T-helper 17 cell (primary cell): ENCODE measurements around the gene TBX2. TPM values are rescaled to one million over a fixed set of nuclear protein-coding genes. Genes with fewer than 3 reads are reported as not detected.

Experiments
- ATAC-seq: fragments of 150-1000 bp; cut with Tn5 transposase; 2 replicates; pipeline ENCODE4 v1.10.0; 2021; ENCODE audit warnings: mild to moderate bottlenecking, moderate library complexity
- DNase-seq, 3 donors: peaks; one replicate each; pipeline versions ENCODE4 v3.0.0 to v3.0.0-alpha.2; 2020 to 2021
- H3K9me3 ChIP-seq: one replicate; pipeline ENCODE4 v1.7.0; 2013; ENCODE audit warnings: low read length, mild to moderate bottlenecking; ENCODE audit not compliant: control insufficient read depth, poor library complexity, severe bottlenecking
- H3K27ac Mint-ChIP-seq: one replicate; pipeline ENCODE4 v1.8.0; 2022; ENCODE audit warnings: mild to moderate bottlenecking, moderate library complexity, mixed read lengths
- H3K27me3 Mint-ChIP-seq: one replicate; pipeline ENCODE4 v1.8.0; 2022; ENCODE audit warnings: mixed read lengths
- H3K36me3 Mint-ChIP-seq: one replicate; pipeline ENCODE4 v1.8.0; 2022; ENCODE audit warnings: low read depth, mixed read lengths
- H3K4me1 Mint-ChIP-seq: one replicate; pipeline ENCODE4 v1.8.0; 2022; ENCODE audit warnings: mild to moderate bottlenecking, mixed read lengths
- H3K4me3 Mint-ChIP-seq: one replicate; pipeline ENCODE4 v1.8.0; 2022; ENCODE audit warnings: mild to moderate bottlenecking, moderate library complexity, mixed read lengths
- total RNA-seq, 4 donors: library from RNA in 2 of 4; stranded (reverse) in 2 of 4; gene quantifications; one replicate each; pipeline ENCODE4 v1.2.3 and lab custom pipeline; 2022 to 2026

TBX2 gene
- total RNA-seq, 2 donors from 2014 or later = 0.50 TPM; not detected in 1

DNA sequence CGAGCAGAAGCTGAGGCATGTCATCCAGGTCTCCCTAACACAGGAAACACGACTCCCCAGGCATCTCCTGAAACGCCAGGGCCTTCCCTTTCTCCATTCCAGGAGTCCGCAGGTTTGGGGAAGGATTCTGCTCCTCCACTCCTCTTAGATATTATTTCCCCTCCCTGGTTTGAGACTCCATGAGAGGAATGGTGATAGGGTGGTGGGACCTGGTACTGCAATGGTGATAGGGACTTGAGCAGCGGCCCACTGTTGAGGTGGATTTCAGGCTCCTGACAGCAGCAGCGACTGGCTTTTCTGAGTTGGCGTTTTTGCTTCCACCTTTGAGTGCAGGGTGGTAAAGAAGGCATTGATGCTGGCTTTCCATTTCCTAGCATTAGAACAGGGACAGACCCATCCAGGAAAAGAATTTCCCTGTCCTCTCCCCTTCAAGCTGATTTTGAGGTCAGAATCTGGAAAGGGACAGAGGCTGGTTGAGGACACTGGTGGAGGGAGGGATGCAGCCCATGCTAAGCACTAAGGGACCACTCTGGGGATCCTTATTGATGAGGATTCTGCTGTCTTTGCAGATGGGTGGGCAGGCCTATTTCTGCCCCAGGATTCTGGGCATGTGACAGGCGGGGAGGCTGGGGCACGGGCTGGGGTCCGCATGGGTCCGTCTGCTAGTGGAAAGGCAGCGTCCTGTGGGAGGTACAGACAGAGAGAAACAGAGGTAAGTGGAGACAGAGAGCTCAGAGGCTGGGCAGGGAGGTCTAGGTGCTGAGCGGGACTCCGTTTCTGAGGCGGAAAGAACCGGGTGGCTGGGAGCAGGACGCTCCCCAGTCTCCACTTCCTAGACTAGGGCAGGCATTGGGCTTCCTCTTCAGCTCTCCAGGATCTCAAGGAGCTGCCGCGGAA is 51.2 kb downstream of the TBX2 start:
- Mint-ChIP-seq H3K27me3 (peaks cover 78% of the 10 kb centered on the region), H3K4me3 (peak overlapping the region; percentile 69), H3K36me3 (peaks cover 8% of the 10 kb centered on the region), H3K27ac (no peak overlapping the region), H3K4me1 (peaks cover 23% of the 10 kb centered on the region)
- H3K9me3 ChIP-seq = no peaks in the 10 kb centered on the region
- no peak for DNase-seq
- no peak for ATAC-seq

DNA sequence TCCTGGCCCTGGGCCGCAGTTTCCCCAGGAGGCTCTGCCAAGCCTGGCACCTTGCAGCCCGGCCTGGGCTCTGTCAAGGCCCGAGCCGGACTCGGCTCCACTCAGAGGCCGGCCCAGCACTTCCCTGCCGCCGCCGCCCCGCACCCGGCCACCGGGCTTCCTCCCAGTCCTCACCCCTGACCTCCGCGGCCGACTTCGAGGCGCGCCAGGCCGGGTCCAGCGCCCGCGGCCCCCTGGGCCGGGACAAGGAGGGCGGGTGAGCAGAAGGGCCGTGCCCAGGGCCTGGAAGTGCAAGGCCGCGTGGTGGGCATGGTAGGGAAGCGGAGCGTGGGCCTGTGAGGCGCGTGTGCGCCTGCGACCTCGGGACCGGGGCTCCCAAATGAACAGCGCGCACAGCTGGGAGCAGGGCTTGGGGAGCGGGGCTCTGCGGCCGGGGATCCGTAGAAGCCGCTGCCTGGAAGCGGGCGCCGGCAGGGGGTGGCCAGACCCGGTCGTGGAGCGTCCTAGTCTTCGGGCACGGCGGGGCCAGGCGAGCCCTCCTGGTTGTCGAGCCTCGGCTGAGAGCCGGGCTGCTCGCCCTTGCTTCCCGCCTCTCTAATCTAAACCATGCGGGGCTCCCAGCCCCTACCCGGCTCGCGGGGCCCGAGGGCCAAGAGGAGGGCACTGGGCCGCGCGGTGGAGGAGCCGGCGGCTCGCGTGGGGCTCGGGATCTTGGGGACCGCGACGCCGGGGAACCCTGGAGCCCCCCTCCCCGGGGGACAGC is 52.1 kb downstream of the TBX2 start:
- Mint-ChIP-seq H3K4me3 (peak overlapping the region; percentile 75), H3K4me1 (peaks cover 23% of the 10 kb centered on the region), H3K27me3 (peaks cover 77% of the 10 kb centered on the region), H3K36me3 (peaks cover 8% of the 10 kb centered on the region), H3K27ac (no peak overlapping the region)
- H3K9me3 ChIP-seq = no peaks in the 10 kb centered on the region
- no peak for DNase-seq
- ATAC-seq = peak; percentile 21

DNA sequence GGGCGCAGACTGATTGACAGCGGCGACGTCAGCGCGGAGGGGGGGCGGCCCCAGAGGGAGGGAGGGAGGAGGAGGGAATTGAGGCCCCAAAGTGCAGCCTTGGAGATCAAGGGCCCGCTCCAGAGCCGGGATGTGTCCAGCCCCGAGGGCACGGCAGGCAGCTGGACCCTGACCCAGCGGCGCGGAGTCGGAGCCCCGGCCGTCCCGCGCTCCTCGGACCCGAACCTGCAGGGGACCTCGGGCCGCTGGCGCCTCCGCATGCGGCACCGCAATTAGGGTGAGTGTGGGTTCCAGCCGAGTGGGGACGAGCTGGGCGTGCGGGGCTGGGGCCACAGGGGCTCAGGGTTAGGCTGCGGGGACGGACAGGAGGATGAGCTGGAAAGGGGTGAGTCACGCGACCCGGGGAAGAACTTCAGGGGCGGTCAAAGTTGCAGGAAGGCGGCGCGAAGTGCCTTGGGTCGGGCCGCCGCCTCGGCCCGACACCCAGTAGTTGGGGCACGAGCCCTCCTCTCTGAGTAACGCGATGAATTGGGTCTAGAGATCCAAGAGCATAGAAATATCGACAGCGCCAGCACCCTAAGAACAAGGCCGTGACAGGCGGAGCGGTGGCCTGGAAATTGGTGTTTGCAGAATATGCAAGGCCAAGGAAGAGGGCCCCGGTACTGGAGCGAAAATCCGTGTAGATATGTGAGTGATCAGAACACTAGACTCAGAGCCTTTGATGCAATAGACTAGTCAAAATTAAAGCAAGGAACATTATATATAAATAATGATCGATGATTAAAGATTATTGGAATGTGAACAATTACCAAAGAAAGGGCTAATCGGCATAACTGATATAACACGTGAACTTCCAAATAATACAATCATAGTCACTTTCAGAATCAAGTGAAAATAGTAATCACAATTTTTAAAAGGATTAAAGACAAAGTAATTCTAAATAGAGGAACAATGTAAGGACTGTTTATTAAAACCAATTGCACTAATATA is 53.0 kb downstream of the TBX2 start, which contains the start of gene TBX4:
Gene TBX4, plus strand, starts transcription at position 122 of the 990 bp plus-strand sequence. CDS start 4,069 bp downstream, outside the sequence.
- peaks cover 29% of the 10 kb centered on the region for H3K4me1 Mint-ChIP-seq

DNA sequence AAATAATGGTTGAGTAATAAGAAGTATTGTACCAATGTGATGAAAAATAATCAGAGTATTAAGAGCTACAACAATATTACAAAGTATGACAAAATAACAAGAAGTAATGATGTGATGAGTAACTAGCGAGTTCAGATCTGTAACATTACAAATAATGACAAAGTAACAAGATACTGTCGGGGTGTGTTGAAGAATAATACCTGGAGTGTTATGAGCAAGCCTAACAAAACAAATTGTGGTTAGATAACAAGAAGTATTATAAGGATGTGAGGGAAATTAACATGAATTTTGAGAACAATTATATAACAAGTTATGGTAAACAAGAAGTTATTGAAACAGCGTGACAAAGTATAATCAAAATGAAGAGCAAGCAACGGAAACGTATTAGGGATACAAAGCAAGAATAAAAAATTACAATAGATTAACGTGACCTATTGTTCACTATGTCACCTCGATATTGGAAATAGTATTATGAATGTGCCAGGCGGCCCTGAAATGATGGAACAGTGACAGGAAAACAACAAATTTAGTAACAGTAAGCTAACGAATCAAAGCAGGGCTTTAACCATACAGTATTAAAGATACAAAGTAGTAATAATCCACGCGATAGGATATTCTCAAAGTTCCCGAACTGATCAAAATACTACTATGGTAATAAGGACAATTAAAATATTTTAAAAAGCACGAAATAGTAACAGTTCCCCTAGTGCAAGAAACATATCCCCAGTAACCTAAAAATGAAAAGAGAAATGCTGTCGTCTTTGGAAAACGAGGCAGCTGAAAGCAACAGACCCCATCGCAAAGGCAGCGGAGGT is 54.1 kb downstream of the TBX2 start:
- Mint-ChIP-seq H3K36me3 (peaks cover 11% of the 10 kb centered on the region), H3K27me3 (peaks cover 81% of the 10 kb centered on the region), H3K4me3 (peak overlapping the region; percentile 7), H3K27ac (no peak overlapping the region), H3K4me1 (peaks cover 29% of the 10 kb centered on the region)
- H3K9me3 ChIP-seq = no peaks in the 10 kb centered on the region
- DNase-seq (no peak), ATAC-seq (no peak)

More for the DNA sequence above, 53.0 kb downstream of the TBX2 start, which contains the start of gene TBX4:
- H3K9me3 ChIP-seq = no peaks in the 10 kb centered on the region
- H3K36me3 Mint-ChIP-seq = peaks cover 8% of the 10 kb centered on the region
- no peak within 1 kb of the TSS for H3K27ac Mint-ChIP-seq
- peaks cover 77% of the 10 kb centered on the region for H3K27me3 Mint-ChIP-seq
- peak within 1 kb of the TSS; percentile 75 for H3K4me3 Mint-ChIP-seq
- no peak for ATAC-seq
- DNase-seq = no peak

DNA sequence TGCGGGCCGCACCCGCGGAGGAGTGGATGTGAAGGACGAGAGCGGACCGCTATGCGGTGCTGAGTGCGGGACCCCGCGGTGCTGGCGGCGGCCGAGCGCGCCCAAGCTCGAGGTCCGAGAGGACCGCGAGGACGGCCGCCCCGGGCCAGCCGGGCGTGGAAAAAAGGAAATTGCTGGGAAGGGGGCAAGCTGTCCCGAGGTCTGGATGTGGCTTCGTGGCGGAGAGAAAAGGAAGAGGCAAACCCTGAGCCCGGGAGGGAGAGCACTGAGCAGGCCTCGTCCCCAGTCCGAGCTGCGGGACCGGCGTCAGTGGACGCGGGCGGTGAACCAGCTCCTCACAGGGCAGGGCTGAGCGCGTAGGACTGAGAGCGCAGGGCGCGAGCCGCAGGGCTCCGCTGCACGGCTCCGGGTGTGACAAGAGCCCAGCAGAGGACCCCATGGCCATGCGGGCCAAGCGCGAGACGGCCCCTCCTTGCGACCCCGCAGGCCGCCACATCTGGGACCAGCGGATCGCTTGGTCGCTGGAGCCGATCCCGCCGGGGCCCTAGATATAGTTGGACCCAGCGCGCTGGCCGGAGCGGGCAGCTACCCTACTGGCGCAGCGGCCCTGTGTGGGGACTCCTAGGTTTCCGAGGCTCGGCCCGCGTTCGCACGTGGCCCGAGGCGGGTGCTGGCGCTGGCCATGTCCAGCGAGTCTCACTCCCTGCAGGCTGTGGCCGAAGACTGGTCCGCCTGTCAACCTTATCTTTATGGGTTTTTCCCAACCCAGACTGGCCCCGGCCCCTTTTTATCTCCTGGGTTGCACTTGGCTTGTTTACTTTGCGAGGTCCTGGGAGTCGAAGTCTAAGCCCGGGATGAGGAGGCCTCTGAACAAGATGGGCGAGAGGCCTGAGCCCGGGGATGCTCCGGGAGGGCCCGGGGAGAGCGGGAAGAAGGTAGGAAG is 55.0 kb downstream of the TBX2 start:
- Mint-ChIP-seq H3K4me1 (peaks cover 30% of the 10 kb centered on the region), H3K27me3 (peaks cover 84% of the 10 kb centered on the region), H3K27ac (no peak overlapping the region), H3K36me3 (peaks cover 16% of the 10 kb centered on the region), H3K4me3 (peak overlapping the region; percentile 7)
- ATAC-seq (no peak), DNase-seq (no peak)
- H3K9me3 ChIP-seq = no peaks in the 10 kb centered on the region

DNA sequence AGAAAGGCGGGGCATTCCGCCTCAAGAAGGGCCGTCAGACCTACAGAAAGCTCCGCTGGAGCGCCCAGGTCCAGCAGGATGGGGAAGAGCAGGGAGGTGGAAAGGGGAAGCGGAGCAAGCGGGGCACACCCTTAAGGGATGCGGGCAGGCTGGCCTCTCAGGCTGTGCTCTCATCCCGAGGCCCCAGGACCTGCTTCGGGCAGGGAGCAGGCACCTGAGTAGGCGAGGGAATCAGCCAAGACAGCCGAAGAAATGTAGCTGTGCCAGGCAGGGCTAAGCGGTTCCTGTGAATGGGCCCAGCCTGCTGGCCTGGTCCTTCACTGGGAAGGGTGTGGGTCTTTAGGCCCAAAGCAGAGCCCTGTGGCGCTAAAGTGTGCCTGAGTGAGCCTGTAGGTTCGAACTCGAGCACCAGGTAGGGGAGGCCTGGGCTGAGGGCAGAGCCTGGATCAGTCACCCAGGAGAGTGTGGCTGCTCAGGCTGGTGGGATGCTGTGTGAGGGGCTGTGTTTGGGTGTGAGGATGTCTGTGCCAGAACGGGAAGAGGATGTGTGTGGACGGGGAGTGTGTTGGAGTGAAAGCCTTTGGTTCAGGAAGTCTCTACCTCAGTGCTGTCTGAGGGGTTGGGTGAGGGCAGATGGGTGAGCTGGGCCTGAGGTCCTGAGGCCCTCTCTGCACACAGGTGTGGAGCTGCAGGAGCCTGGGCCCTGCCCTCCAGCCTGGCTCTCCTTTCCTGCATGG is 55.8 kb downstream of the TBX2 start:
- Mint-ChIP-seq H3K27me3 (peaks cover 84% of the 10 kb centered on the region), H3K4me1 (peaks cover 32% of the 10 kb centered on the region), H3K27ac (no peak overlapping the region), H3K36me3 (peaks cover 14% of the 10 kb centered on the region), H3K4me3 (no peak overlapping the region)
- H3K9me3 ChIP-seq = no peaks in the 10 kb centered on the region
- DNase-seq (no peak), ATAC-seq (no peak)

DNA sequence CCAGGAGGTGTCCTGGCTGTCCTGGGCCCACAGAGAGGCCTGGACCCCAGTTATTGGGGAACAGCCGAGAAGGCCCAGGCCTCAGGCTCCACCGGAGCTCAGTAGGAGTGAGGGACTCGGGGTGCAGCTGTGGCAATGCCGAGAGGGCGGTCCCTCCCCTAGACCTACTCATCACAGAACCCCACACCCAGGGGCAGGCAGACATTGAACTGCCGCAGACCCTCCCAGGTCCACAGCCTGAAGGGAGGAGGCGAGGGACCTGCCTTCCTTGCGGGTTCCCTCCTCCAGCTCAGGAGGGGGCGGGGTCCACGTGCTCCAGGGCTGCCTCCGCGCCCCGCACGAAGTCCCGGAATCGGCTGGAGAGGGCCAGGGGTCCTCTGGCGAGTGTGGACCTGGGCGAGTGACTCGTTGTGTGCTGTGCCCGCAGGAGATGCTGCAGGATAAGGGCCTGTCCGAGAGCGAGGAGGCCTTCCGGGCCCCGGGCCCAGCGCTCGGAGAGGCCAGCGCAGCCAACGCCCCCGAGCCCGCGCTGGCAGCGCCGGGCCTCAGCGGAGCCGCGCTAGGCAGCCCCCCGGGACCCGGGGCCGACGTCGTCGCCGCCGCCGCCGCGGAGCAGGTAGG is 56.5 kb downstream of the TBX2 start:
- H3K4me3 Mint-ChIP-seq = no peak overlapping the region
- no peak overlapping the region for H3K27ac Mint-ChIP-seq
- ATAC-seq (no peak), DNase-seq (no peak)
- peaks cover 29% of the 10 kb centered on the region for H3K4me1 Mint-ChIP-seq
- H3K9me3 ChIP-seq = no peaks in the 10 kb centered on the region
- peaks cover 18% of the 10 kb centered on the region for H3K36me3 Mint-ChIP-seq
- peaks cover 84% of the 10 kb centered on the region for H3K27me3 Mint-ChIP-seq

DNA sequence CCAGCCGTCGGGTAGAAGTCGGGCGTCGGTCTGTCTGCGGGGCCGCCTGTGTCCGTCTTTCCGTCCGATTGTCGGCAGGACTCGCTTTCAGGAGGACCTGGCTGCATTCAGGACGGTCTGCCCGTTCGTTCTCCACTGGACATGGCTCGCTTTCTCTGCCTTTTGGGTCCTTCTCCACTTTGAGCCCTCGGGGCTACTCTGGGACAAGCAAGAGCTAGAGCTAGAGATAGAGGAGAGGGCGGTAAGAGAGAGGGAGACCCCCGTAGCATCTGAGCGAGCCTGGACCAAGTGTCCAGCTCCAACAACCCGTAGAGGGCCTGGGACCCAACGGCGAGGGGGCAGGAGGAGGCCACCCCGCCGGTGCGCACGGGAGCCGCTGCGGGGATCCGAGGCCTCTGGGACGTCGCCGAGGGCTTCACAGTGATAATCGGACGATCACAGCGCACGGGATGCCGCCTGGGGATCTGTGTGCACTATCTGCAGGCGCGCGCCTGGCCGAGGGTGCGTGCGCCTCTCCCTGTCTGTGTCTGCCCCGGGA is 57.1 kb downstream of the TBX2 start:
- H3K4me1 Mint-ChIP-seq = peaks cover 33% of the 10 kb centered on the region
- peaks cover 18% of the 10 kb centered on the region for H3K36me3 Mint-ChIP-seq
- peak overlapping the region; percentile 77 for H3K4me3 Mint-ChIP-seq
- DNase-seq (no peak), ATAC-seq (no peak)
- H3K9me3 ChIP-seq = no peaks in the 10 kb centered on the region
- H3K27ac Mint-ChIP-seq = no peak overlapping the region
- peaks cover 87% of the 10 kb centered on the region for H3K27me3 Mint-ChIP-seq

DNA sequence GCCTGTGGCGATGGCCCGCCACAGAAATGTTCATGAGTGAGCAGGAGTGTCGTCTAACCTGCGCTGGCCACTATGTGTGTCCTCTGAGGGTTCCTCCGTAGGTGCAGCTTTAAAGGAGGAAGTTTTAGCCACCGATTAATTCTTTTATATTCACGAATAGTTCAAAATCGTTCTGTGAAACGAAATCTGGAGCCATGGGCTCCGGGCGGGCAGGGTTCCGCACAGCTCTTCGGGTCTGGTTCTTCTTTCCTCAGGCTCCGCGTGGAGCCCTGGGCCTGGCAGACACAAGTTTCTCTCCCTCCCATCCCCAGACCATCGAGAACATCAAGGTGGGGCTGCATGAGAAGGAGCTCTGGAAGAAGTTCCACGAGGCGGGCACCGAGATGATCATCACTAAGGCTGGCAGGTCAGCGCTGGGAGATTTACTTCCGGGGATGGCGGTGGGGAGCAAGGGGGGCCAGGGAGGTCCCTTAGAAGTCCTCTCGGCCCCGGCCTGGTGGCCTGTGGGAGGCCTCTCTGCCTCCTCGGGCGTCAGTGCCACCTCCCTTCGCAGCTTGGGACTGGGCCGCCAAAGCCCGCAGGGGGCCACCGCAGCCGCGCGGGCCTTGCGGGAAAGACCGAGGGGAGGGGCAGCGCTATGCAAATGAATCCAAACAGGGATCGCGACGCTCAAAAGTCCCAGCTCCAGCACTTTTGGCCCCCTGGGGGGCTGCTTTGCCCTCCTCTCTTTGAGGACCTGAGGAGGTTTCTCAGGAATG is 57.8 kb downstream of the TBX2 start:
- no peak overlapping the region for H3K27ac Mint-ChIP-seq

DNA sequence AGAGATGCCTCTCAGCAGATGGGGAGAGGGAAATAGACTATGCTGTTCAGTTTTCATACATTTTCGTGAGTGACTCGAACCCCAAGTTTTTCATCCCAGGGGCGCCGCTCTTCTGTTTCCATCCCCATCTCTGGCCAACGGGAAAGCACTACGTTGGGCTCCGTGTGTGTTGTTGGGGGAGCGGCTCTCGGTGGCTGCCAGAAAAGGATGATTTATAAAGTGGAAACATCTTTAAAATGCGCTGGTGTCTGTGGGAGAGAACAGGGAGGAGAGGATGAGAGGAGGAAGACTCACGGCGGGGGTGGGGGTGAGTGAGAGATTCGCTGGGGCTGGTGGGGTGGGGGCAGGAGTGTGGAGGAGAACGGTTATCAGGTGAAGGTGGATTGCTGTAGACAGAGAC is 58.4 kb downstream of the TBX2 start:
- H3K9me3 ChIP-seq = no peaks in the 10 kb centered on the region
- DNase-seq (no peak), ATAC-seq (no peak)
- Mint-ChIP-seq H3K27me3 (peaks cover 92% of the 10 kb centered on the region), H3K36me3 (peaks cover 20% of the 10 kb centered on the region), H3K4me3 (peak overlapping the region; percentile 9), H3K4me1 (peaks cover 37% of the 10 kb centered on the region), H3K27ac (no peak overlapping the region)

More for the DNA sequence above, 57.8 kb downstream of the TBX2 start:
- Mint-ChIP-seq H3K27me3 (peaks cover 92% of the 10 kb centered on the region), H3K4me3 (peak overlapping the region; percentile 77), H3K4me1 (peaks cover 37% of the 10 kb centered on the region), H3K36me3 (peaks cover 18% of the 10 kb centered on the region)
- H3K9me3 ChIP-seq = no peaks in the 10 kb centered on the region
- ATAC-seq = no peak
- no peak for DNase-seq
